Right lobe of liver (tissue), 4 donors: Measurements from ENCODE around the gene RFX3.

Experiments
- CTCF ChIP-seq, 4 donors: fragments of 200-600 bp in 3 of 4; fragments of 450-650 bp in 1 of 4; IDR thresholded peaks; one replicate each; pipeline versions ENCODE4 v1.5.1 to v1.8.0; 2016 to 2022; ENCODE audit warnings: antibody characterized with exemption in 4 of 4, mild to moderate bottlenecking in 2 of 4
- POLR2A ChIP-seq: fragments of 450-650 bp; IDR thresholded peaks from one replicate; pipeline ENCODE4 v1.6.1; 2017; ENCODE audit warnings: antibody characterized with exemption, mild to moderate bottlenecking
- donor health status: DM: no; HTN: no; CAD: no.
- donor health status: DM: no; HTN: no; CAD: no.
- donor health status: DM: no; HTN: yes; CAD: no.

GRCh38 chr9:3498691-3499090, 27.1 kb downstream of the RFX3 start:
- TF ChIP-seq CTCF (IDR thresholded peaks at IDR 0.05) (no peak), POLR2A (no peak)
